Activated CD4-positive, alpha-beta T cell treated with anti-CD3 and anti-CD28 coated beads for 48 hours (primary cell): ENCODE results near the gene GLRA3.

Experiments
- DNase-seq: peaks from one replicate; pipeline ENCODE4 v3.0.0-alpha.2; 2020

The GLRA3 gene

DNA sequence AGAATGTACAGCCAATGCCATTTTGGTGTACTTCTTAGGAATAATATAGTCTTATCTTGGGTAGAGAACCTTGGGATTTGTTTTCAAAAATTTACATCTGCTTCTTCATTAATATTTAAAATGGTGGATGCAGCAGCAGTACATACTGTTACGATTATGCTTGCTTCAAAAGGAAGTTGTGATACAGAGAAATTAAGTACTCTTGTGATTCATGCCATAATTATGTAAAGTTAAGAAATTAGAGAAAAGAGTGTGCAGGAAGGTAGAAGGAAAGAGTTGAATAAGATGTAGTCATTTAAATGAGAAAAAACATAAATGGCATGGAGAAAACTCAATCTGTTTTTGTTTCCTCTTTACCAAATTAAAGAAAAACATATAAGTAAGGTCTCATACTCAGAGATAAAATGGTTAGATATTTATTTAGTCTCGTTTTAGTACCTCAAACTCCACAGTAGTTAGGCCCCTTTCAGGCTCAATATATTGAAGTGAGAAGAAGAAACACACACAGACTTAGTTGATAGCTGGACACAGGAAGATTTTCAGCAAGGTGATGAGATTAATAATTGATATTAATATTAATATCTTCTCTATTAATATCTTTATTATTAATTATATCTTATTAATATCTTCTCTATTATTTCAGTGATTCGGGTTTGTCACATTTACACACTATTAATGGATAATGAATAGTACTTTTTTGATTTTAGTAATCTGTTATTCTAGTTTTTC is 236.6 kb downstream of the GLRA3 start:
- DNase-seq, result no peak

DNA sequence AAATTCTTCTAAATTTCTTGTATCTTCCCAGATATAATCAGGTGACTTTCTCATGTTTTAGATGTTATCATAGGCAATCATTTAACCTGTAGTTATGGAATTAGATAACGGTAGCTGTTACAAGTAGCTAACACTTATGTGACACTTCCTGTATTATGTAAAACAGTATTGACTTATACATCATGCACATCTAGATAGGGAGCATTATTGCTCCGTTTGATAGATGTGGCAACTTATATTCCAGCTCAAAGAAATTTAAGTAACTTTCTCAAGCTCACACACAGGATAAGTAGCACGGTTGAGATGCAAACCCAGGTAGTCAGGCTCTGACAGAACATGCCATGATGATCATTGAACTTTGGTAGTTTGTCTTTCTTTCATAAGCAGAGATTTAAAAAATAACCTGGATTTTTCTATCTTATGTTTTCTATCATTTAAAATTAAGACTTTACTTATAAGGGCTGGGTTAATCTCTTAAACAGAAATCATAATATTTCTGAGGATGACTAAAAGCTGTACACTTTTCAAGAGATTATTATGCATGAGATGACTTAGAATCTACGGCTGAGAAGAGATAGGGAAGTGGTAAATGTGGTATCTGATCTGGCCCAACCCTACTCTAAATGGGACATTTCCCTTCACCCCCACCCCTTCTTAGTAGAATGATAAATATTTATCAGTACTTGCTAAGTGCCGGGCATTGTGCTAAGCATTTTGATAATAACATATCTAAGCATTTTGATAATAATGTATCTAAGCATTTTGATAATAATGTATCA is 237.6 kb downstream of the GLRA3 start:
- no peak for DNase-seq

DNA sequence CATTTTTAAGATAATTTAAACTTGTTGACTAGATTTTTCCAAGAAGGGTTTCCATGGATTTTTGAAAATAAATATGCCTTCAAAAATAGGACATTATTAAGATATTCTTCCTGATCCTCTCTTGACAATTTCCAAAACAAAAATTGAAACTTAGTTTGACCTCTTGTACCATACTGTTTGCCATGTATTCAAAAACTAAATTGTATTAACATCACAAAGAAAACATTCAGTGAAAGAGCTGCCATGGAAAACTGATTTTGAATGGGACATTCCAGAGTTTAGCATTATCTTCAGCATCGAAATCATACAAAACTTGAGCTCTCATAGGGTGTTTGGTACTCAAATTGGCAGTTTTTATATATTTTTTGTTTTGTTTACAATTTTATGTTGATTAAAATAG is 238.7 kb downstream of the GLRA3 start:
- DNase-seq, result no peak
